ENCODE measurements around the gene RPS6KC1. TPM values are rescaled to one million over a fixed set of nuclear protein-coding genes. Genes with fewer than 3 reads are reported as not detected.

Gene RPS6KC1
- total RNA-seq, 2 experiments from 2014 or later: 6.2 to 7.0 TPM

DNA sequence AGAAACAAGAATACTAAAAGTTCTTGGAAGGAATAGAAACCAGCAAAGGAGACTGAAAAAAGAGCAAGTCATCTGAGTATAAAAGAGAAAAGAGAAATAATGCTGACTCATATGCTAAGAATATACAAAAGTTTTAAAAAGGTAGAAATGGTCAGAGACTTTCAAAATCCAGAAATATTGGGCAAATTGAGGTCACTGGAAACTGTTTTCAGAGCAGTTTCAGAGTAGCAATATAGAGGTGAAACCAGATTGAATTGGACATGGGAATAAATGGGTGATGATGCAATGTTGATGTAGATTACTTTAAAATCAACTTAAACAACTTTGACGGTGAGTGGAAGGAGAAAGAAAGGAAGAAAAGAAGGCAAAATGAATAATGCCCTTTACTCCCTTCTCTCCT, 1.8 kb upstream of the RPS6KC1 start:
- ChIA-PET POLR2A (no interaction called here), CTCF (no interaction called here)
- Mint-ChIP-seq H3K27me3 (peaks cover 26% of the 10 kb centered on the region), H3K27ac (no peak overlapping the region), H3K4me3 (peak overlapping the region; percentile 40), H3K4me1 (ENCODE audit: low read depth) (peaks cover 29% of the 10 kb centered on the region), H3K36me3 (ENCODE audit: low read depth) (peaks cover 14% of the 10 kb centered on the region), H3K9me3 (peaks cover 3% of the 10 kb centered on the region)
- Histone ChIP-seq H3K9me3 (ENCODE audit: control insufficient read depth in 1 of 2, insufficient read depth in 1 of 2, low read length in 2 of 2) (peaks cover 0 to 5% of the 10 kb centered on the region in 2 experiments), H3K27me3 (ENCODE audit: control insufficient read depth in 1 of 2, insufficient read depth in 2 of 2, low read length in 2 of 2) (peaks cover 0 to 7% of the 10 kb centered on the region in 2 experiments), H3K36me3 (ENCODE audit: insufficient read depth, low read length) (no peaks in the 10 kb centered on the region), H3K4me1 (ENCODE audit: insufficient read depth, low read length) (peaks cover 17% of the 10 kb centered on the region), H3K27ac (ENCODE audit: low read depth in 1 of 2, low read length in 2 of 2) (no peak overlapping the region), H3K4me3 (ENCODE audit: low read length) (no peak overlapping the region)
- intact Hi-C loops (cut with DNase I, micrococcal nuclease): loop anchor here in 1 of 2 experiments (1.0 kb wide), 1 partner anchor 32 kb away; no protein-coding TSS in a partner anchor
- DNase-seq: no peak
- ATAC-seq (ENCODE audit: poor library complexity): no peak
- TF ChIP-seq, protein P1, sequence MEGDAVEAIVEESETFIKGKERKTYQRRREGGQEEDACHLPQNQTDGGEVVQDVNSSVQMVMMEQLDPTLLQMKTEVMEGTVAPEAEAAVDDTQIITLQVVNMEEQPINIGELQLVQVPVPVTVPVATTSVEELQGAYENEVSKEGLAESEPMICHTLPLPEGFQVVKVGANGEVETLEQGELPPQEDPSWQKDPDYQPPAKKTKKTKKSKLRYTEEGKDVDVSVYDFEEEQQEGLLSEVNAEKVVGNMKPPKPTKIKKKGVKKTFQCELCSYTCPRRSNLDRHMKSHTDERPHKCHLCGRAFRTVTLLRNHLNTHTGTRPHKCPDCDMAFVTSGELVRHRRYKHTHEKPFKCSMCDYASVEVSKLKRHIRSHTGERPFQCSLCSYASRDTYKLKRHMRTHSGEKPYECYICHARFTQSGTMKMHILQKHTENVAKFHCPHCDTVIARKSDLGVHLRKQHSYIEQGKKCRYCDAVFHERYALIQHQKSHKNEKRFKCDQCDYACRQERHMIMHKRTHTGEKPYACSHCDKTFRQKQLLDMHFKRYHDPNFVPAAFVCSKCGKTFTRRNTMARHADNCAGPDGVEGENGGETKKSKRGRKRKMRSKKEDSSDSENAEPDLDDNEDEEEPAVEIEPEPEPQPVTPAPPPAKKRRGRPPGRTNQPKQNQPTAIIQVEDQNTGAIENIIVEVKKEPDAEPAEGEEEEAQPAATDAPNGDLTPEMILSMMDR (IDR thresholded peaks at IDR 0.05): no peak

DNA sequence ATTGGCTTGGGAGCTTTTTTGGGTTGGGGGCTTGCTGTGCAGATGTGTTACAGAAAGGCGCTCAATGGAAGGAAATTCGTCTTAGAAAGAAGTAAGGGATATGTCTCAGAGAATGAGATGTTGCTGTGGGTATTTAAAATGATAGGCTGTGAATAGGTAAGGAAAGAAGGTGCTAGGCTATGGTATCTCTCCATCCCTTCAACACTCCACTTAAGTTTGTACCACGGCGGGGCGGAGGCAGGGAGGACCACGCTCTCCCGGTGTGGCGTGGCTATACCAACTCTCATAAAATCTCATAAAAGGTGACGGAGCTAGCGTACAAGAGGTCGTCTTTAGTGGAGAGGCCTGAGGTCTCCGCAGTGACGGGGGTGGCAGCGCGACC, 305 bp upstream of the RPS6KC1 start:
- no peak for DNase-seq
- Histone ChIP-seq H3K27ac (ENCODE audit: low read depth in 1 of 2, low read length in 2 of 2) (peak overlapping the region; percentile 50 to 72), H3K27me3 (ENCODE audit: control insufficient read depth in 1 of 2, insufficient read depth in 2 of 2, low read length in 2 of 2) (peaks cover 0 to 7% of the 10 kb centered on the region in 2 experiments), H3K4me1 (ENCODE audit: insufficient read depth, low read length) (peaks cover 17% of the 10 kb centered on the region), H3K4me3 (ENCODE audit: low read length) (peak overlapping the region; percentile 82), H3K9me3 (ENCODE audit: control insufficient read depth in 1 of 2, insufficient read depth in 1 of 2, low read length in 2 of 2) (peaks cover 0 to 5% of the 10 kb centered on the region in 2 experiments), H3K36me3 (ENCODE audit: insufficient read depth, low read length) (no peaks in the 10 kb centered on the region)
- ChIA-PET CTCF (interaction anchor here (0.9 kb wide), 1 partner anchor 37 kb away, joined by 3 read pairs; no protein-coding TSS in a partner anchor), POLR2A (interaction anchor here (0.7 to 1.3 kb wide), 5 partner anchors 30 to 260 kb away, joined by 3 to 5 read pairs (median 4); partner anchors contain the start of genes NSL1 and TATDN3)
- H3K36me3 Mint-ChIP-seq (ENCODE audit: low read depth): peaks cover 14% of the 10 kb centered on the region
- H3K4me3 Mint-ChIP-seq: peak overlapping the region; percentile 90
- peaks cover 26% of the 10 kb centered on the region for H3K27me3 Mint-ChIP-seq
- ATAC-seq (ENCODE audit: poor library complexity): peak; percentile 41
- peaks cover 3% of the 10 kb centered on the region for H3K9me3 Mint-ChIP-seq
- peaks cover 36% of the 10 kb centered on the region for H3K4me1 Mint-ChIP-seq (ENCODE audit: low read depth)
- intact Hi-C loops (cut with DNase I, micrococcal nuclease): loop anchor here (1.0 to 2.0 kb wide), 2 partner anchors 35 to 192 kb away; partner anchors contain the start of genes ANGEL2 (in 1 of the 2) and FLVCR1 (in 1 of the 2)
- peak overlapping the region; percentile 84 for H3K27ac Mint-ChIP-seq
- TF ChIP-seq, protein P1 (IDR thresholded peaks at IDR 0.05): no peak

- Histone ChIP-seq H3K4me3 (ENCODE audit: low read length) (peak overlapping the region; percentile 82), H3K27ac (ENCODE audit: low read depth in 1 of 2, low read length in 2 of 2) (no peak overlapping the region), H3K9me3 (ENCODE audit: control insufficient read depth in 1 of 2, insufficient read depth in 1 of 2, low read length in 2 of 2) (peaks cover 0 to 5% of the 10 kb centered on the region in 2 experiments), H3K36me3 (ENCODE audit: insufficient read depth, low read length) (no peaks in the 10 kb centered on the region), H3K27me3 (ENCODE audit: control insufficient read depth in 1 of 2, insufficient read depth in 2 of 2, low read length in 2 of 2) (peaks cover 0 to 7% of the 10 kb centered on the region in 2 experiments), H3K4me1 (ENCODE audit: insufficient read depth, low read length) (peaks cover 17% of the 10 kb centered on the region)
- peak overlapping the region; percentile 84 for H3K27ac Mint-ChIP-seq
- H3K36me3 Mint-ChIP-seq (ENCODE audit: low read depth): peaks cover 14% of the 10 kb centered on the region
- ATAC-seq (ENCODE audit: poor library complexity) (no peak), DNase-seq (no peak)
- ChIA-PET POLR2A (no interaction called here), CTCF (no interaction called here)
- intact Hi-C loops (cut with DNase I, micrococcal nuclease): loop anchor here (1.0 to 2.0 kb wide), 3 partner anchors 37 to 259 kb away; partner anchors contain the start of genes ANGEL2 (in 1 of the 2) and FLVCR1 (in 1 of the 2)
- TF ChIP-seq, protein P1 (IDR thresholded peaks at IDR 0.05): no peak
- H3K27me3 Mint-ChIP-seq: peaks cover 26% of the 10 kb centered on the region
- H3K4me3 Mint-ChIP-seq: peak overlapping the region; percentile 90
- peaks cover 42% of the 10 kb centered on the region for H3K4me1 Mint-ChIP-seq (ENCODE audit: low read depth)
- H3K9me3 Mint-ChIP-seq: peaks cover 3% of the 10 kb centered on the region
Measured at GRCh38 chr1:213051881-213052202, 801 bp downstream of the RPS6KC1 start.

Measured in CD4-positive, alpha-beta T cell (primary cell).